Sigmoid colon (tissue), 7 donors: ENCODE measurements around the gene SCRN1. TPM values are rescaled to one million over a fixed set of nuclear protein-coding genes. Genes with fewer than 3 reads are reported as not detected.

Source experiments
- DNase-seq: peaks from one replicate; pipeline ENCODE4 v3.0.0-alpha.2; 2019
- H3K27ac ChIP-seq, 4 donors: fragments of 200-600 bp; sonication (generic); one replicate each; pipeline ENCODE4 v1.5.1; 2016 to 2019; ENCODE audit warnings: mild to moderate bottlenecking in 1 of 4
- H3K27me3 ChIP-seq, 3 donors: fragments of 200-600 bp; sonication (generic); one replicate each; pipeline ENCODE4 v1.5.1; 2019; ENCODE audit warnings: mild to moderate bottlenecking in 1 of 3
- H3K36me3 ChIP-seq, 4 donors: fragments of 200-600 bp; sonication (generic); one replicate each; pipeline ENCODE4 v1.5.1; 2016 to 2019
- H3K4me1 ChIP-seq, 4 donors: fragments of 200-600 bp; sonication (generic); one replicate each; pipeline ENCODE4 v1.5.1; 2017 to 2019
- H3K4me3 ChIP-seq, 4 donors: fragments of 200-600 bp; sonication (generic); one replicate each; pipeline ENCODE4 v1.5.1; 2017 to 2019; ENCODE audit warnings: mild to moderate bottlenecking in 2 of 4, moderate library complexity in 1 of 4
- H3K9me3 ChIP-seq, 4 donors: fragments of 200-600 bp in 3 of 4; sonication (generic) in 3 of 4; one replicate each; pipeline versions ENCODE4 v1.5.1 to v1.6.1; 2013 to 2019
- CTCF ChIP-seq, 4 experiments: fragments of 450-650 bp in 3 of 4; fragments of 200-600 bp in 1 of 4; IDR thresholded peaks; one replicate each; pipeline ENCODE4 v1.5.1; 2016 to 2019; ENCODE audit warnings: antibody characterized with exemption in 4 of 4, mild to moderate bottlenecking in 3 of 4, moderate library complexity in 2 of 4
- EP300 ChIP-seq, 4 donors: sonication (generic); formaldehyde crosslinking; IDR thresholded peaks; one replicate each; pipeline ENCODE4 v1.6.1; 2017; ENCODE audit warnings: antibody characterized with exemption in 4 of 4
- POLR2A ChIP-seq, 2 donors: fragments of 450-650 bp; IDR thresholded peaks; one replicate each; pipeline ENCODE4 v1.6.1; 2016; ENCODE audit warnings: antibody characterized with exemption in 2 of 2, mild to moderate bottlenecking in 2 of 2, moderate library complexity in 2 of 2
- POLR2AphosphoS5 ChIP-seq, 4 donors: sonication (generic); formaldehyde crosslinking; IDR thresholded peaks; one replicate each; pipeline ENCODE4 v1.6.1; 2017; ENCODE audit warnings: antibody characterized with exemption in 4 of 4
- WGBS, 2 donors: extraction: QIAGEN DNeasy Blood & Tissue Kit; methylation state at CpG; one replicate each; pipeline ENCODE4 v1.1.7; 2013; 5-methylcytosine and 5-hydroxymethylcytosine counted together
- intact Hi-C: fragments of 100-400 bp; cut with DNase I; formaldehyde crosslinking; loops from one replicate; pipeline ENCODE4 v1.15.1; 2023
- polyA plus RNA-seq, 3 donors: library from polyadenylated mRNA; stranded (reverse); fragments of 200-250 nt; gene quantifications; one replicate each; pipeline ENCODE4 v1.2.3, GENCODE V29; 2013
- total RNA-seq, 4 donors: library from RNA; depleted of rRNA; stranded (reverse); fragments of >200 nt; gene quantifications; one replicate each; pipeline ENCODE4 v1.1.0, GENCODE V29; 2016
- donor health status: healthy with polysubstance abuse.
- donor health status: Bipolar disorder and iron deficiency.
- donor health status: healthy.

Gene SCRN1
- total RNA-seq (10 to 100 TPM; 44.5 to 55.0 (median 51.0) TPM), polyA plus RNA-seq (10 to 100 TPM in 1 of 3 donors, 1 to 10 TPM in 2; 5.1 to 12.8 (median 9.0) TPM)

- no peaks in the 10 kb centered on the region for H3K36me3 ChIP-seq
- intact Hi-C loops = loop anchor here (1.0 kb wide), 1 partner anchor 39 kb away; the partner anchor contains the start of gene PLEKHA8
- no peak for TF ChIP-seq CTCF (IDR thresholded peaks at IDR 0.05)
- peak; percentile 9 to 72 (median 58) for TF ChIP-seq POLR2AphosphoS5 (IDR thresholded peaks at IDR 0.05)
- peak; percentile 75 for DNase-seq
- no peaks in the 10 kb centered on the region for H3K27me3 ChIP-seq
- peaks cover 0 to 27% (median 15%) of the 10 kb centered on the region in 4 donors for H3K4me1 ChIP-seq
- H3K9me3 ChIP-seq = peaks cover 0 to 8% (median 3%) of the 10 kb centered on the region in 4 donors
- 1% methylated on average over 79 of the region's 79 CpGs for WGBS, 2 donors
- peak within 1 kb of the TSS; percentile 84 to 98 (median 91) for H3K27ac ChIP-seq
- H3K4me3 ChIP-seq = peak within 1 kb of the TSS; percentile 86 to 99 (median 92)
Measured at GRCh38 chr7:29989257-29989995, at the start of gene SCRN1. Gene SCRN1, minus strand, starts transcription at chr7:29989801. Its CDS starts 20,734 bp downstream, at chr7:29969067.

GRCh38 chr7:30038196-30038980, 48.8 kb upstream of the SCRN1 start:
- Histone ChIP-seq H3K9me3 (no peaks in the 10 kb centered on the region), H3K36me3 (no peaks in the 10 kb centered on the region), H3K27me3 (no peaks in the 10 kb centered on the region), H3K4me1 (peaks cover 0 to 19% (median 0%) of the 10 kb centered on the region in 4 donors), H3K27ac (peak overlapping the region in 2 of 4 donors; percentile 8 to 21), H3K4me3 (no peak overlapping the region)
- TF ChIP-seq POLR2AphosphoS5 (IDR thresholded peaks at IDR 0.05) (peak in 2 of 4 donors; percentile 34), POLR2A (IDR thresholded peaks at IDR 0.05) (no peak)
- intact Hi-C loops = no loop called here
- DNase-seq = no peak
- 84 to 91% methylated on average over 3 of the region's 3 CpGs for WGBS, 2 donors

GRCh38 chr7:30036220-30036619, 46.6 kb upstream of the SCRN1 start:
- no peak for DNase-seq
- Histone ChIP-seq H3K27ac (no peak overlapping the region), H3K27me3 (no peaks in the 10 kb centered on the region), H3K9me3 (no peaks in the 10 kb centered on the region), H3K4me3 (no peak overlapping the region), H3K36me3 (no peaks in the 10 kb centered on the region), H3K4me1 (peaks cover 0 to 30% (median 10%) of the 10 kb centered on the region in 4 donors)
- 88 to 90% methylated on average over 2 of the region's 2 CpGs for WGBS, 2 donors
- intact Hi-C loops = no loop called here
- TF ChIP-seq POLR2AphosphoS5 (IDR thresholded peaks at IDR 0.05) = no peak
- TF ChIP-seq CTCF (IDR thresholded peaks at IDR 0.05) = no peak
- TF ChIP-seq POLR2A (IDR thresholded peaks at IDR 0.05) = no peak
- TF ChIP-seq EP300 (IDR thresholded peaks at IDR 0.05) = no peak

- H3K4me3 ChIP-seq = no peak overlapping the region
- DNase-seq = no peak
- peaks cover 0 to 30% (median 20%) of the 10 kb centered on the region in 4 donors for H3K4me1 ChIP-seq
- 90 to 96% methylated on average over 3 of the region's 3 CpGs for WGBS, 2 donors
- no peaks in the 10 kb centered on the region for H3K27me3 ChIP-seq
- no peaks in the 10 kb centered on the region for H3K9me3 ChIP-seq
- no peaks in the 10 kb centered on the region for H3K36me3 ChIP-seq
- intact Hi-C loops = no loop called here
- TF ChIP-seq POLR2AphosphoS5 (IDR thresholded peaks at IDR 0.05) (no peak), POLR2A (IDR thresholded peaks at IDR 0.05) (no peak), CTCF (IDR thresholded peaks at IDR 0.05) (no peak), EP300 (IDR thresholded peaks at IDR 0.05) (no peak)
- no peak overlapping the region for H3K27ac ChIP-seq
Measured at GRCh38 chr7:30034501-30034900, 44.9 kb upstream of the SCRN1 start.
